HCT116 (cell line): ENCODE measurements around the gene ATRN. TPM values are rescaled to one million over a fixed set of nuclear protein-coding genes. Genes with fewer than 3 reads are reported as not detected.

Experiments used
- ATAC-seq: fragments of 200-7000 bp; cut with Tn5 transposase; 2 replicates; pipeline ENCODE4 v1.9.1; 2020; ENCODE audit warnings: mild to moderate bottlenecking, moderate library complexity
- BruUV-seq: library from RNA; stranded (reverse); fragments of 400-500 nt; replicated peaks from 2 replicates; lab custom pipeline; 2021; lab: Mats Ljungman, UMichigan
- CTCF ChIA-PET: fragments of 300-600 bp; sonication (Branson Sonifier 250); formaldehyde crosslinking; loops from one replicate; lab custom pipeline; 2021; ENCODE audit warnings: antibody characterized with exemption; lab: Charles Lee
- POLR2A ChIA-PET: fragments of 300-600, 350-600 bp; sonication (Branson Sonifier 250); formaldehyde crosslinking; loops from one replicate; lab custom pipeline; 2021; ENCODE audit warnings: antibody characterized with exemption; lab: Charles Lee
- RAD21 ChIA-PET, 2 experiments: fragments of 300-600 bp; sonication (Branson Sonifier 250); formaldehyde crosslinking; loops; one replicate each; lab custom pipeline; 2023; ENCODE audit warnings: low total read pairs in 2 of 2; ENCODE audit not compliant: uncharacterized antibody in 2 of 2, unreplicated experiment in 2 of 2, low non-redundant PET in 1 of 2; lab: Charles Lee
- DNase-seq: peaks from one replicate; pipeline ENCODE4 v3.0.0-alpha.2; 2010; ENCODE audit warnings: low read depth, low spot score
- H2AFZ ChIP-seq: fragments of 200-600 bp; shearing (Covaris generic), sonication (generic); 2 replicates; pipeline ENCODE4 v1.6.1; 2017; ENCODE audit warnings: low read depth, mixed run types, mixed read lengths, antibody characterized with exemption, low read length; ENCODE audit not compliant: poor library complexity, severe bottlenecking
- H3K27ac ChIP-seq: 2 replicates; pipeline ENCODE4 v1.5.1; 2012; ENCODE audit warnings: low read depth, low read length
- H3K27me3 ChIP-seq: fragments of 200-600 bp; sonication (generic); 2 replicates; pipeline ENCODE4 v1.6.1; 2016; ENCODE audit warnings: mixed run types, low read length, mixed read lengths; ENCODE audit not compliant: insufficient read depth
- H3K36me3 ChIP-seq, 2 experiments: fragments of 200-500 bp in 1 of 2; fragments of 200-600 bp in 1 of 2; sonication (Bioruptor generic) in 1 of 2; sonication (generic) in 1 of 2; 2 replicates each; pipeline versions ENCODE4 v1.5.1 to v1.6.1; 2014 to 2016; ENCODE audit warnings: low read length in 2 of 2, inconsistent platforms in 1 of 2, mixed read lengths in 1 of 2, mixed run types in 1 of 2; ENCODE audit not compliant: insufficient read depth in 2 of 2, control insufficient read depth in 1 of 2
- H3K4me1 ChIP-seq, 2 experiments: fragments of 200-600 bp in 1 of 2; sonication (generic) in 1 of 2; 2 replicates each; pipeline versions ENCODE4 v1.5.1 to v1.6.1; 2012 to 2017; ENCODE audit warnings: low read length in 2 of 2, inconsistent platforms in 1 of 2, mild to moderate bottlenecking in 1 of 2, mixed read lengths in 1 of 2, mixed run types in 1 of 2, moderate library complexity in 1 of 2; ENCODE audit not compliant: insufficient read depth in 2 of 2, control insufficient read depth in 1 of 2
- H3K4me2 ChIP-seq: fragments of 200-600 bp; sonication (generic); 2 replicates; pipeline ENCODE4 v1.6.1; 2017; ENCODE audit warnings: mixed run types, low read length, mixed read lengths
- H3K4me3 ChIP-seq, 2 experiments: fragments of 200-600 bp in 1 of 2; sonication (generic) in 1 of 2; replicated peaks in 1 of 2; 2 replicates each; pipeline ENCODE4 v1.5.1; 2011 to 2016; ENCODE audit warnings: low read length in 2 of 2, control low read depth in 1 of 2, low read depth in 1 of 2, mild to moderate bottlenecking in 1 of 2, mixed read lengths in 1 of 2, mixed run types in 1 of 2
- H3K79me2 ChIP-seq: fragments of 200-600 bp; sonication (generic); 2 replicates; pipeline ENCODE4 v1.6.1; 2017; ENCODE audit warnings: mild to moderate bottlenecking, mixed run types, low read length, moderate library complexity, mixed read lengths; ENCODE audit not compliant: insufficient read depth
- H3K9ac ChIP-seq: fragments of 200-600 bp; sonication (generic); 2 replicates; pipeline ENCODE4 v1.6.1; 2016; ENCODE audit warnings: low read length, mixed read lengths
- H3K9me2 ChIP-seq: fragments of 200-600 bp; sonication (generic), shearing (Covaris generic); 2 replicates; pipeline ENCODE4 v1.6.1; 2017; ENCODE audit warnings: mixed run types, mild to moderate bottlenecking, moderate library complexity; ENCODE audit not compliant: insufficient read depth
- H3K9me3 ChIP-seq, 2 experiments: fragments of 200-500 bp in 1 of 2; fragments of 200-600 bp in 1 of 2; sonication (Bioruptor generic) in 1 of 2; sonication (generic) in 1 of 2; 2 replicates each; pipeline ENCODE4 v1.6.1; 2014 to 2017; ENCODE audit warnings: low read length in 2 of 2, mixed read lengths in 2 of 2, inconsistent platforms in 1 of 2, low read depth in 1 of 2, mild to moderate bottlenecking in 1 of 2, mixed run types in 1 of 2, moderate library complexity in 1 of 2; ENCODE audit not compliant: control insufficient read depth in 1 of 2, insufficient read depth in 1 of 2
- H4K20me1 ChIP-seq: fragments of 200-600 bp; sonication (generic), shearing (Covaris generic); 2 replicates; pipeline ENCODE4 v1.6.1; 2017; ENCODE audit warnings: mixed run types, mild to moderate bottlenecking, moderate library complexity; ENCODE audit not compliant: insufficient read depth
- ATF3 ChIP-seq: IDR thresholded peaks from 2 replicates; pipeline ENCODE4 v1.6.1; 2012
- CBX3 ChIP-seq: IDR thresholded peaks from 2 replicates; pipeline ENCODE4 v1.6.1; 2012; ENCODE audit warnings: low read depth
- CTCF ChIP-seq, 3 experiments: fragments of 200-600 bp in 1 of 3; sonication (generic) in 1 of 3; IDR thresholded peaks in 2 of 3; conservative IDR thresholded peaks in 1 of 3; 2 replicates each; pipeline ENCODE4 v1.5.1; 2012 to 2017; ENCODE audit warnings: low read depth in 2 of 3, low read length in 2 of 3, antibody characterized with exemption in 1 of 3, borderline replicate concordance in 1 of 3, control low read depth in 1 of 3, mild to moderate bottlenecking in 1 of 3, mixed read lengths in 1 of 3, mixed run types in 1 of 3, moderate library complexity in 1 of 3; ENCODE audit not compliant: insufficient read depth in 1 of 3
- EGR1 ChIP-seq: IDR thresholded peaks from 2 replicates; pipeline ENCODE4 v1.6.1; 2012; ENCODE audit warnings: low read depth
- ELF1 ChIP-seq: IDR thresholded peaks from 2 replicates; pipeline ENCODE4 v1.6.1; 2012; ENCODE audit warnings: low read depth, borderline replicate concordance
- EZH2 ChIP-seq: fragments of 200-600 bp; sonication (generic); IDR thresholded peaks from 2 replicates; pipeline ENCODE4 v1.6.1; 2017; ENCODE audit warnings: antibody characterized with exemption, mixed run types
- EZH2phosphoT487 ChIP-seq: fragments of 200-600 bp; IDR thresholded peaks from 2 replicates; pipeline ENCODE4 v1.6.1; 2018; ENCODE audit warnings: antibody characterized with exemption, borderline replicate concordance
- FOSL1 ChIP-seq: IDR thresholded peaks from 2 replicates; pipeline ENCODE4 v1.6.1; 2012; ENCODE audit warnings: low read depth
- MAX ChIP-seq: IDR thresholded peaks from 2 replicates; pipeline ENCODE4 v1.6.1; 2012
- POLR2A ChIP-seq: IDR thresholded peaks from 2 replicates; pipeline ENCODE4 v1.7.0; 2011; ENCODE audit warnings: borderline replicate concordance; ENCODE audit not compliant: insufficient read depth, insufficient read length; ENCODE audit errors: extremely low read depth
- POLR2AphosphoS5 ChIP-seq: IDR thresholded peaks from 2 replicates; pipeline ENCODE4 v1.6.1; 2011; ENCODE audit warnings: mild to moderate bottlenecking, low read depth, low read length, moderate library complexity
- REST ChIP-seq: IDR thresholded peaks from 2 replicates; pipeline ENCODE4 v1.6.1; 2012; ENCODE audit warnings: low read depth
- SIN3A ChIP-seq: IDR thresholded peaks from 2 replicates; pipeline ENCODE4 v1.6.1; 2012; ENCODE audit warnings: low read depth
- SP1 ChIP-seq: IDR thresholded peaks from 2 replicates; pipeline ENCODE4 v1.6.1; 2012; ENCODE audit warnings: low read depth
- TCF7L2 ChIP-seq: IDR thresholded peaks from 2 replicates; pipeline ENCODE4 v1.7.0; 2011; ENCODE audit warnings: borderline replicate concordance, inconsistent platforms; ENCODE audit not compliant: insufficient read depth, insufficient read length; ENCODE audit errors: extremely low read depth
- YY1 ChIP-seq: IDR thresholded peaks from 2 replicates; pipeline ENCODE4 v1.6.1; 2011; ENCODE audit warnings: low read length, low read depth, moderate library complexity, mild to moderate bottlenecking; ENCODE audit not compliant: insufficient replicate concordance; ENCODE audit errors: extremely low read depth
- ZFX ChIP-seq: fragments of 450-650 bp; IDR thresholded peaks from 2 replicates; pipeline ENCODE4 v1.6.1; 2017
- ZNF274 ChIP-seq: fragments of 200-500 bp; sonication (Bioruptor generic); IDR thresholded peaks from 2 replicates; pipeline ENCODE4 v1.6.1; 2014; ENCODE audit warnings: mild to moderate bottlenecking, low read depth, low read length, inconsistent platforms
- intact Hi-C: fragments of 100-400 bp; cut with micrococcal nuclease; formaldehyde crosslinking; loops from 2 replicates; pipeline ENCODE4 v1.10.0; 2022
- total RNA-seq: library from RNA; stranded (reverse); gene quantifications from one replicate; pipeline ENCODE4 v1.2.1, GENCODE V29; 2021; ENCODE audit not compliant: unreplicated experiment

Gene ATRN
- total RNA-seq, 1 experiment from 2014 or later: 24.4 TPM

- H4K20me1 ChIP-seq: no peaks in the 10 kb centered on the region
- H3K4me2 ChIP-seq: no peak overlapping the region
- H3K9me3 ChIP-seq: no peaks in the 10 kb centered on the region
- BruUV-seq: no TSS peak
- ChIA-PET CTCF (interaction anchor here (5.9 kb wide), 1 partner anchor 10 kb away, joined by 27 read pairs; no protein-coding TSS in a partner anchor), POLR2A (no interaction called here), RAD21 (no interaction called here)
- intact Hi-C loops: no loop called here
- no peak overlapping the region for H3K9ac ChIP-seq
- TF ChIP-seq SP1 (no peak), CBX3 (no peak), POLR2AphosphoS5 (no peak), EZH2phosphoT487 (no peak), ZNF274 (no peak), FOSL1 (no peak), POLR2A (no peak), YY1 (no peak), ZFX (no peak), EGR1 (no peak), SIN3A (no peak), EZH2 (no peak), CTCF (IDR thresholded peaks at IDR 0.05 in 2 of 3, conservative IDR thresholded peaks at IDR 0.05 in 1 of 3; ENCODE audit: borderline replicate concordance in 1 of 3, insufficient read depth in 1 of 3, low read depth in 2 of 3, low read length in 2 of 3) (no peak), MAX (no peak), ELF1 (no peak), REST (no peak), TCF7L2 (no peak), ATF3 (no peak)
- no peak overlapping the region for H2AFZ ChIP-seq
- H3K4me1 ChIP-seq: no peaks in the 10 kb centered on the region
- no peak overlapping the region for H3K4me3 ChIP-seq
- no peaks in the 10 kb centered on the region for H3K27me3 ChIP-seq
- no peaks in the 10 kb centered on the region for H3K79me2 ChIP-seq
- H3K27ac ChIP-seq: no peak overlapping the region
- H3K36me3 ChIP-seq: no peaks in the 10 kb centered on the region
- no peak for DNase-seq
- no peak for ATAC-seq
- no peaks in the 10 kb centered on the region for H3K9me2 ChIP-seq
Observed at GRCh38 chr20:3553663-3554062, 82.8 kb downstream of the ATRN start.
